Activated T-cell treated with anti-CD3 and anti-CD28 coated beads for 24 hours (primary cell): ENCODE results near the gene SDK1.
"Not testable (repeated sequence)": the region's sequence is repeated elsewhere in the genome, so short reads cannot be mapped to it uniquely, and the experiment has no call there.

Experiments used
- DNase-seq: peaks from one replicate; pipeline ENCODE4 v3.0.0-alpha.2; 2020; ENCODE audit warnings: low read depth

Gene SDK1

DNA sequence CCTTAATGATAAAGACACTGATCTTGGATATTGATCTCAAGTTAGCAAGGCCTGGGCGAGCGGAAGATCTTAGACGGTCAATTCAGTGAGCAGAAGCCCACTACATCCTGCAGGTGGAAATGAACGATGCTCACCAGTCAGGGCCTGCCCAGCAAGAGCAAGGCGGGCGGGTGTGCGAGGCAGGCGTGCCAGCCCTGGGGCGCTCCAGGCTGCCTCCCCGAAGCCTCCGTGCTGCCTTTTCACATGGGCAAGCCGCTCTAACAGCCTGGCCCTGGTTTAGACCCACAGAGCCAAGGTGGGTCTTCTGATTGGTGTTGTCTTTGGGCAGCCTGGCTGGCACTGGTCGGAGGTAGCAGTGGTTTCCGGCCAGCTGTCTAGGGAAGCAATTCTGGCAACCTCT is 906.0 kb downstream of the SDK1 start:
- no peak for DNase-seq

DNA sequence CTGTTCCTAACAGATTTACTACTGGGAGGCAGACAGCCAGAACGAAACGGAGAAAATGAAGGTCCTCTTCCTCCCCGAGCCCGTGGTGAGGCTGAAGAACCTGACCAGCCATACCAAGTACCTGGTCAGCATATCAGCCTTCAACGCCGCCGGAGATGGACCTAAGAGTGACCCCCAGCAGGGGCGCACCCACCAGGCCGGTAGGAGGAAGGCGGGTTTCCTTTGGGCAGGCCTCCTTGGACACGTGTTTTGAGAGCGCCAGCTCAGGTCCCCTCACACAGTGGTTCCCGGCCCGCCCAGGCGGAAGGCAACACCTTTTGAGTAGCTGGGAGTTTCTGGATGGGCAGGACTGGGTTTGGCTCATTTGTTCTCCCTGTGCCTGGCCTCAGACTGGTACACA is 907.0 kb downstream of the SDK1 start:
- no peak for DNase-seq

DNA sequence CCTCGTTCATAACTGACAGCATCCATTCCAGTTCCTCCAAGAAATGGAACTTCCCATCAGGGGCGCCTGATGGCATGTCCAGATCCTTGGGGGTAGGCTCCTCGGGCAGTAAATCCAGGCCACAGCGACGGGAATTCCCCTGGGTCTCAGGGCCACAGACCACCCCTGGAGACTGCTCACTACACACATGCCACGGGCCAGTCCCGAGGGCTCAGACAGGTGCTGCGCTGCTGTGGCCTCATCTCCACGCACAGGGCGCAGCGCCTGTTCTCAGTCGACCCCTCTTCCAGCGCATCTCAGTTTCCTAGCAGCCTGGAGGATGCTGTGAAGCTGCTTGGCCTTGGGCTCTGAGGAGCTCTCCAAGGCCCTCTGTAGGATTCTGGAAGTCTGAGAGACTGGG is 907.5 kb downstream of the SDK1 start:
- no peak for DNase-seq

DNA sequence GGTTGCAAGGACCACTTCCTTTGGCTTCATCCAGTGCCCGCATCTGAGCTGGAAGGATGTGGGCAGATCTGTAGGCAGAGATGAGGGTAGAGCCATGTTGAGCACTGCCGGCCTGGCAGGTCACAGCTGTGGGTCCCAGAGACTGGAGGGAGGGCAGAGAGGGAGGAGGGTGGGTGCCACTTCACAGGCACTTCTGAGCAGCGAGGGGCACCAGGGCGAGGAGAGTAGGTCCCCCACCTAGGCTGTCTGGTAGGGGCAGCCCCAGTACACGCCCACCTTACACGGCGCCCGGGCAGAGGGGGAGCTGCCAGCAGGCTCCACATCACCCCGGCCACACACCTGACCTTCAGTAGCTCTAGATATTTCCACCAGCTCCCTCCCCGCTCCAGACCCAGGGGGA is 908.1 kb downstream of the SDK1 start:
- no peak for DNase-seq

DNA sequence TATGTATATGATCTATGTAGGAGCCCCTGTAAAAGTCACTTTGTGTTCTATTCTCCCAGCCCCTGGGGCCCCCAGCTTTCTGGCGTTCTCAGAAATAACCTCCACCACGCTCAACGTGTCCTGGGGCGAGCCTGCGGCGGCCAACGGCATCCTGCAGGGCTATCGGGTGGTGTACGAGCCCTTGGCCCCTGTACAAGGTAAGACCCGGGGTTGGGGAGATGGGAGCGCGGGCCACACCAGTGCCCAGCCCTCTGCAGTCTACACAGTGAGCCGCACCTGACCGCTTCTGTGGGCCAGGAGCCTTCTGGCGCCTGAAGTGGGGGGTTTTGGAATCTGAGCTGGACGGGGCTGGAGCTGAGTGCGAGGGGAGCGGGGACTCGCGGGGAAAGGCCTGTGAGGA is 908.9 kb downstream of the SDK1 start:
- no peak for DNase-seq

DNA sequence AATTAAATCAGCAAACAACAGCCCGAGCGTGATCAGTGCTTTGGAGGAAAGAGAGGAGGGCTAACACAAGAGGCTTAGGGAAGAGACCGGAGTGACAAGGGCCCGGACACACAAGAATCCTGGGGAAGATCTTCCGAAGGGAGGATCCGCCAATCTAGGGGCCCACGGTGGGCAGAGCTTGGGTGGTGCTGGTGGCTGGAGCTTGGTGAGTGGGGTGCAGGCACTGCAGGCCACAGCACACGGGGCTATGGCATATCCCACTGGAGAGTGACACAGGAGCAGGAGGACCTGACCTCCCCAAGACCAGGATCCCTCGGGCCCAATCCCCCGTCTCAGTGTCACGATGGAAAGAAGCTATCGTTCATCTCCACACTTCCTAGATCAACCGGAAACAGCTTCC is 909.8 kb downstream of the SDK1 start:
- DNase-seq, result no peak

DNA sequence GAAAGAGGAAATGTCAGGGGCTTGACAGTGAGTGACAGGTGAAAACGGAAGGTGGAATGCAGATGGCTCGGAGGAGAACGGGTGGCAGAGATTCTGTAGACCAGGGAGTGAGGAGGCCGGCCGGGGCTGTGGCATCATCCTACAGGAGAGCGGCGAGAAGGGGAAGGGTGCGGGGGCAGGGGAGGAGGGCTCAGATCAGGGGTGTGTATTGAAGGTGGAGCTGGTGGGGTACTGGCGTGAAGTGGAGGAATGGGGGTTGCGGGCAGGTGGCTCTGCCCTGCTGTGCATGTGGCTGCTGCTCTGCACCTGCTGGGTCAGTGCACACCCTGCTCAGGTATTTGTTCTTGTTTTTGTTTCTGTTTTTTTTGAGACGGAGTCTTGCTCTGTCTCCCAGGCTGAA is 910.2 kb downstream of the SDK1 start:
- no peak for DNase-seq

DNA sequence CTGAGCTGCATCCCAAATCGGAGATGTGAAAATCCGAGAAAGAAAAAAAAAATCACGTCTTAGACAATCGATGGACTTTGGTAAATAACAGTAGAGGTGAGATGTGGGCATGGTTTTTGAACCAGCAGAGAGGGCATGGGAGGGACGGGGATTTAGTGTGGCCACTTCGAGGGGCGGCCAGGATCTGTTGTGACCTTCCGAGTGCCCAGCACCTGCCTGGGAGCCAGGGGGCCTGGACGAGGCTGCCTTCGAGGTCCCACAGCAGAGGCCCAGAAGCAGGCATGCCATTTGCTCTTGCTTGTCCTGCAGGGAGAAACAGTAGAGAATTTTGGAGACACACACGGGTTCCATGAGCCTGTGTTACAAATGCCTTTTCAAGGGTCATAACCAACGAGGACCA is 911.3 kb downstream of the SDK1 start:
- no peak for DNase-seq

DNA sequence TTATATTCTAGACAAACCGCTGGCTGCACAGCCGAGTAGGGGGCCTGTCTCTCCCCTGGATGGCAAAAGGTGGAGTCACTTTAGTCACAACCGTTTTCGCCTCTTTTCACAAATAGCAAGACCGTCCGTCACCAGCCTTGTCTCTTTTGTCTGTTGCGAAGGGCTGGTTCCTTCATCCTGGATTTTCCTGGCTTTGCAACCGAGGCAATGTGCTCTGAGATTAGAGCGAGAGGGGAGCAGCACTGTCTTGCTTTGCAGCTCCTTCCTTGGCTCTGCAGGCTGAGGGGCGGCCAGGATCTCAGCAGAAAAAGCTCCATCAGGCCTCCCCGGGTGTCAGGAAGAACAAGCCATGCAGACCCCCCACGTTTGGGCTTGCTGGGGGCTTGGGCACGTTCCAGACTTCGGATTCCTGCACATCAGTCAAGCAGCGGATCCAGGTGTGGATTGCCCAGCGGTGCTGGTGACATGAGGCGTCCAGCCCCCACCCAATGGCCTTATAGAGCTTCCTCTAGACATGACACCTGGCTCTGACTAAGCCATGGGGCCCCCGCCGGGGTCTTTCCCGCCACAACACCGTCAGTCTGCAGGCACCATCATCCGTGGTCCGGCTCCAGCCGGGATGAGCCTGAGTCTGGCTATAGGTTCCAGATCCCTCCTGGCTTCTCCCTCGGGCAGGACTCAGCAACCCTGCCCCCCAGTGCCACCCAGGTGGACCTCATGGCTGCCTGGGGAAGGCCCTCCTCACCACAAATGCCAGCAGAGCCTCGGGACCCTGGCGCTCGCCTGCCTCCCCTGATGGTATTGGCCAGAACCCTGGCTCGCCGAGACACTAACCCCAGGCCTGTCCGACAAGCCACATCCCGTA is 913.5 kb downstream of the SDK1 start:
- DNase-seq, result no peak

DNA sequence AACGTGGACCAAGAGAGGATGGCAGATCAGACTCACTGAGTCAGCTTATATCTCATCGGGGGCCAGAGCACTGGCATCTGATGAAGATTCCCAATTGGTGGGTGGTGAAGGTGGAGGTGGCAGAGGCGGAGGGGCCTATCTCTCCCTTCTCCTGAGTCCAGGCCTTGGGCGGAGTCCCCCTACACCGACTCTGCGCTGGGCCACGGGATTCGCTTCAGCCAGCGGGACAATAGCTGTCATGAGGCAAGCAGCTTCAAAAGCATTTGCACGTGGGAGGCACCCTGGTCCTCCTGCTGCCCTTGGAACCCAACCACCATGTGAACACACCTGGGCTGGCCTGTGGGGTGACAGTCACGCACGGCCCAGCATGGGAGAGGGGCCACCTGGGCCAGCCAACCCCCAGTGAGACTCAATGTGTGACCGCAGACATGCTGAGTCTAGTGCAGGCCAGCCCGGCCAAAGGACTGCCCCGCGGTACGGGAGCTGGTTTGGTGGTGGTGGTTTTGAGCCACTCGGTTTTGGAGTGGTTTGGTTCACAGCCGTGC is 914.2 kb downstream of the SDK1 start:
- no peak for DNase-seq

DNA sequence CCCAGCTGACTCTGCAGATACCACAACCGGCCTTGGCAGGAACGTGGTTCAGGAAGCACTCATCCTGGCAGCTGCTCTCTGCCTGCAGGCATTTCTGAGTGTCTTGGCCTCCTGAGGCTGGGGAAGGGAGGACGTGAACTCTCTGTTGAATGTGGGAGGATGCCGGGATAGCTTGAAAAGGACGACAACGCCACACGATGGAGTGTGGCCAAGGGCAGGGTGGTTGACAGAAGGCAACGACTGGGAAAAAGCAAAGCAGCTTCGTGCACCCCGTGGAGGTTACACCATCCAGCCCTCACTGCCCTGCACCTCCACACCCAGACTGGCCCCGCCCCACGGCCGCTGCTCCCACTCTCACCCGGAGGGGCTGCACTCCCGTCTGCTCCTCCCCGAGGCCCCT is 915.0 kb downstream of the SDK1 start:
- DNase-seq, result no peak

DNA sequence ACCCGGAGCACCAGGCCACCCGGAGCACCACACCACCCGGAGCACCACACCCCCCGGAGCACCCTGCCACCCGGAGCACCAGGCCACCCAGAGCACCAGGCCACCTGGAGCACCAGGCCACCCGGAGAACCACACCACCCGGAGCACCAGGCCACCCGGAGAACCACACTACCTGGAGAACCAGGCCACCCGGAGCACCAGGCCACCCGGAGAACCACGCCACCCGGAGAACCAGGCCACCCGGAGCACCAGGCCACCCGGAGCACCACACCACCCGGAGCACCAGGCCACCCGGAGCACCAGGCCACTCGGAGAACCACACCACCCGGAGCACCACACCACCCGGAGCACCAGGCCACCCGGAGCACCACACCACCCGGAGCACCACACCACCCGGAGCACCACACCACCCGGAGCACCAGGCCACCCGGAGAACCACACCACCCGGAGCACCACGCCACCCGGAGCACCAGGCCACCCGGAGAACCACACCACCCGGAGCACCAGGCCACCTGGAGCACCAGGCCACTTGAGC is 916.1 kb downstream of the SDK1 start:
- DNase-seq, result not testable (repeated sequence)

DNA sequence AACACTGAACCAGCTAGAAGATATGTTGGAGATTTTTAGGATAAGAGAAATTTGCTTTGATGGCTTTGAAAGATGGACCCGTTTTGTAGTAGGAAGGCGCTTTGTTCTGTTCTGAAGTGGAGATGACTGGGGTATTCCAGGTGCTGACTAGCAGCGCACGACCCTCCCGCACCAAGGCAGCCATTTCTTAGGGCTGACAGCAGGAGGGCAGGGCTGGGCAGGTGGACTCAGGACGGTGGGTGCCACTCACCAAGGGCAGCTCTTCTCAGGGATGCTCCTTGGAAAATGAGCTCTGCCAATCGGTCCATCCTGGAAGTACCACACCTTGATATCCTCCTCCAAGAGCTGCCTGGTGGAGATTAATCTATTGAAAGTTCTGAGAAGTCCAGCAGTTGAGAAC is 917.4 kb downstream of the SDK1 start:
- DNase-seq, result no peak

DNA sequence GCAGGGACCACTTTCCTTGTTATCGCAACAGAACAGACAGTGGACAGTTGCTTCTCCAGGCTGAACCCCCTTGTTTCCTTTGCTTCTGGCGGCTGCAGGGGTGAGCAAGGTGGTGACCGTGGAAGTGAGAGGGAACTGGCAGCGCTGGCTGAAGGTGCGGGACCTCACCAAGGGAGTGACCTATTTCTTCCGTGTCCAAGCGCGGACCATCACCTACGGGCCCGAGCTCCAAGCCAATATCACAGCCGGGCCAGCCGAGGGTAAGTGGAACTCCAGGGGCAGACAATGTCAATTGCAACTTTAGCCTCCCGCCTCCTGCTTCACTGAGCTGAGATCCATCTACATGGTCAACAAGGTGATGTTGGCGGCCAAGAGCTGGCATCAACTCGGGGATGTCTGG is 919.0 kb downstream of the SDK1 start:
- no peak for DNase-seq

DNA sequence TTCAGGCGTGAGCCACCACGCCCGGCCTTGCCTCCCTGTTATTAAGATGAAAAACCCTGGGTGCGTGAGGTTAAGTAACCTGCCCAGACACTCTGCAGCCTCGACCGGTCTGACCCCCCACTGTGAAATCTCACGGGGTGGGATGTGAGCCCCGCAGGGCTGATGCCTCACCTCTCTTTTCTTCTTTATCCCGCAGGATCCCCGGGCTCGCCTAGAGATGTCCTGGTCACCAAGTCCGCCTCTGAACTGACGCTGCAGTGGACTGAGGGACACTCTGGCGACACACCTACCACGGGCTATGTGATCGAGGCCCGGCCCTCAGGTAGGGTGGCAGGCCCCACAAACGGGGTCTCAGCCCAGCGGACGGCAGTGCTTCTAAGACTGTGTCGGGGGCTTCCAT is 920.0 kb downstream of the SDK1 start:
- no peak for DNase-seq

DNA sequence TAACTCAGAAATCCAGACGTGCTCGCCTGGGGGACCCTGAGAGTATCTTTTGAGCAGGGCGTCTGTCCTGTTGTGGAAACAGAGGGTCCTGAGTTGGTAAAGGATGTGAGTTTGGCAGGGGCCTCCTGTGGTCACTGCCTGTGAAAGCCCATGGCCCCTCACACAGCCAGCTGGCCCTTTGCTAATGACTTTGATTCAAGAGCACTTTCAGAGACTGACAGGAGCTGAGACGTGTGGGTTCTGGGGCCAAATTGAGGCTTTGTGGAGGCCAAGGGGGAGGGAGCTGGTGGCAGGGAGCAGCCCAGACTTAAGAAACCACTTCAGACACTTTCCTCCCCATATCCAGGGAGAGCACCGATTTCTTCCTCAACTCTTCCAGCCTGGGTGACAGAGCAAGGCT is 921.6 kb downstream of the SDK1 start:
- DNase-seq, result no peak

DNA sequence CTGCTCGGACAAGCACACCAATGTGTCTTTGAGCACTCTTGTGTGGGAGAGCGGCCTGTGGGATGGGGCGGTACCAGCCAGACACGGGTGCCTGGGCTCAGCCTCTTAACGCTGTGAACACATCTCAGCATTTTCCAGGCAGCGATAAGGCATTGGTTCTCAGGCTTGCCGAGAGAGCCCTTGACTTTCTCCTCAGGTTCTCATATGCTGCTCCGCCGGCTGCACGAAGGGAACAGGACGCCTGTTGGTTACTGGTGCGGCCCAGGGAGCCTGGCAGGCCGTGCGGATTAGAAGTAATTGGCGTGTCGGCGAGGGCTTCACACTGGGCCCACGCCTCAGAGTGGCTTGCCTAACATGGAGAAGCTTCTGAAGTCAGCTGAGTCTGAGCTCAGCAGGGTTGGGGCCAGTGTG is 924.3 kb downstream of the SDK1 start:
- no peak for DNase-seq

DNA sequence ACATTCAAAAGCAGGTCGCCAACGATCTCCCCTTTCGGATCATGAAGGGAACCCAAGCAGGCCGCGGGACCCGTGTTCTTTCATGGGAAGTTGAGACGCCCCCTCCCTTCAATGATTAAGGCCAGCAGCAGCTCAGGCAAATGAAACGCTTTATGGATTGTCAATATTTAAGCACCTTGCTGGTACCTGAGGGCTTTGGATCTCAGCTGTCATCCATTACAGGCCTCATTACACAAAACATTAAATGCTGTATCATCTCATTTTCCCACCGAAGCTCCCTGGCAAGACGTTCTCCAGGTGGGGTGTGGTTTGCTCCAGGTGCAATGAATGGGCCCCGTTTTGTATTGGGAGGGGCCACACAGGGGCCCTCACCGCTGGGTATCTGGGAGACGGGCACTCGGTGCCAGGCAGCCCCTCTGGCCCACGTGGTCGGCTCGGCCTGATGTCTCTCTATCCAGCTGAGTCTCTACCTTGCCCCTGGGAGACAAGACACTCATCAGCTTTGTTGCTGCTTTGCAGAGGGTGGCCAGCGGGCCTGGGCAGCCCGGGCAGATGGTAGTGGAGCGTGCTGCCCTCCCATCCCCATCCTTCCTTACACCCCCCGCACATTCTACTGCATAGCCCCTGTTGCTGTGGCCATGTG is 925.0 kb downstream of the SDK1 start:
- no peak for DNase-seq

DNA sequence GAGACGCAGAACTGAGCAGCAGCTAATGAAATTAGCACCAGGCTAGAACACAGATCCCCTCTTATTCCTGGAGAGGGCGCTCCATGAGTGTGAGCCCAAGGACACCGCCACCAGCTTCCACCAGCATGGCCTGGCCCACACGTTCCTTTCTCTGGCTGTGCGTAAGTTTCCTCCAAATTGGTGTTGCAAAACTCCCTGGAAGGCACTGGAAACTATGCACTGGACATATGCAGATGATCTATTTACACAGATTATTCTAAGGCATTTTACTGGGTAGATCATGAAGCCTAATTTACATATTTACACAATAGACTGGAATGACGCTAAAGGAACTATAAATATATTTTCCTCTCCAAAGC is 925.5 kb downstream of the SDK1 start:
- no peak for DNase-seq

DNA sequence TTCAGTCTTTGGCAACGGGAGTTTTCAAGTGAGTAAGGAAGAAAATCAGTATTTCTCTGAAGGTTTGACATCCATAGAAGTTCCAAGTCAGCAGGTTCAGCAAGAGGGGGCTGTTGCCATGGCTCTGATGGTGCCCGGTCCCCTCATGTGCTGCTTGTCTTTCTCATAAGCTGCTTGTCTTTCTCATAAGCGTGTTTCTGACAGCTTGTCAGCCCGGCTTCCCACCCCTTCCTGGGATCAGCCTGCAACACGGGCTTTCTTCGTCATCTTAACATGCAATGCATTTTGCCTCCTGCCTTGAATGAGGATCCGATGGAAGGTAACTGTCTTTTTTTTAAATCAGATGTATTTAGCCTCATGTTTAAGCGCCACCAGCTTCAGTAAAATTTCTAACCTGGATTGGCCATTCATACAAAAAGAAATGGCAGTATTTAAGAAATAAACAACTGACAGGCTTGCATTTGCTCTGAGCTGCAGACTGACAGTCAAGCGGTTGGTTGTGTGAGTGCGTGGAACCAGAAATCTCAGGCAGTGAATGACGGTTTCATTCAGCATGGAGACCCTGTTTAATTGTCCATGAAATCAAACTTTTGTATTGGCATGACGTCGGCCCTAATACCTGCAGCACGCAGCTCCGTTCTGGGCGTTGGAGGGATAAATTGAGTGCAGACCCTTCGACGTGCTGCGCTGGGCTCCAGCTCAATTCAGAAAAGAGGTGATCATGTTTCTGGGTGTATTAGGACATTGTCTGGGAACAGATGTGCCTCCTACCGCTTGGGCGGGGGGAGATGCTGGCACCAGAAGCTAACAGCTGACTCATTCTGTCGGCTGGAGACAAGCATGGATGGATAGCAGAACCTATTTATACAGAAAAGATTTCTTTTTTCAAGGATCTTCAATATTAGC is 926.3 kb downstream of the SDK1 start:
- DNase-seq, result no peak

DNA sequence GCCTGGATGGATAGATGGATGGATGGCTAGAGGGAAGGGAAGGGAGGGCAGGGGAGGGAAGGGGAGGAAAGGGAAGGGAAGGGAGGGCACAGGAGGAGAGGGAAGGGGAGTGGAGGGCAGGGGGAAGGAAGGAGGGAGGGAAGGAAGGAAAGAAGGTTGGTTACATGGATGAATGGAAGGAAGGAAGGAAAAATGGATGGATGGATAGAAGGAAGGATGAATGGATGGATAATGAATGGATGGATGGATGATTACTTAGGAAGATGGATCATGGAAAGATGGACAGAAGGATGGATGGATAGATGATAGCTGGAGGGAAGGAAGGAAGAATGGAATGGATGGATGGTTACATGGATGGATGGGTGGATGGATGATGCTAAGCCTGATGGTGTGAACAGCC is 929.3 kb downstream of the SDK1 start:
- no peak for DNase-seq

DNA sequence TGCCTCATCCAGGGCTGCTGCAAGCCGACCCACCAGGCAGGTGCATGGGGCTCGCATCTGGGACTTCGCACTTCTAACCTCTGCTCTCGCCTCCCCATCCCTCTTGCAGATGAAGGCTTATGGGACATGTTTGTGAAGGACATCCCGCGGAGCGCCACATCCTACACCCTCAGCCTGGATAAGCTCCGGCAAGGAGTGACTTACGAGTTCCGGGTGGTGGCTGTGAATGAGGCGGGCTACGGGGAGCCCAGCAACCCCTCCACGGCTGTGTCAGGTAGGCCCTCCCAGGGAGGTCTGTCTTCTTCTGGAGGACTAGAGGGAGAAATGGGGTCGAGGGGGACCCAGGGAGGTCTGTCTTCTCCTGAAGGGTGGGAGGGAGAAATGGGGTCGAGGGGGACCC is 932.1 kb downstream of the SDK1 start:
- DNase-seq, result no peak
